Putamen (tissue), 1 donor: ENCODE results near the gene SCN5A.

Experiments
- DNase-seq: peaks from one replicate; pipeline ENCODE4 v3.0.0-alpha.2; 2016; ENCODE audit warnings: low spot score

The SCN5A gene

GRCh38 chr3:38649500-38650247 is at the start of gene SCN5A:
Gene SCN5A, minus strand, starts transcription at chr3:38649687. Its CDS starts 16,380 bp downstream, at chr3:38633307.
- no peak for DNase-seq

GRCh38 chr3:38698760-38699159 is 49.3 kb upstream of the SCN5A start:
- DNase-seq = no peak

- DNase-seq = no peak
These were observed 48.6 kb upstream of the SCN5A start for GRCh38 chr3:38698061-38698460.

- no peak for DNase-seq
These were observed 46.5 kb upstream of the SCN5A start for GRCh38 chr3:38696034-38696433.

GRCh38 chr3:38690185-38690584 is 40.7 kb upstream of the SCN5A start:
- no peak for DNase-seq

- no peak for DNase-seq
These were observed 40.3 kb upstream of the SCN5A start for GRCh38 chr3:38689774-38690173.

GRCh38 chr3:38689346-38689745 is 39.9 kb upstream of the SCN5A start:
- DNase-seq = no peak

GRCh38 chr3:38687321-38687720 is 37.8 kb upstream of the SCN5A start:
- DNase-seq = no peak

- DNase-seq = no peak
These were observed 35.1 kb upstream of the SCN5A start for GRCh38 chr3:38684546-38684945.

GRCh38 chr3:38669668-38670067 is 20.2 kb upstream of the SCN5A start:
- DNase-seq = no peak

GRCh38 chr3:38662544-38662943 is 13.1 kb upstream of the SCN5A start:
- no peak for DNase-seq

GRCh38 chr3:38658841-38659240 is 9.4 kb upstream of the SCN5A start:
- no peak for DNase-seq

GRCh38 chr3:38657369-38657768 is 7.9 kb upstream of the SCN5A start:
- DNase-seq = no peak

- no peak for DNase-seq
These were observed 6.3 kb upstream of the SCN5A start for GRCh38 chr3:38655708-38656300.

- DNase-seq = no peak
These were observed 4.4 kb upstream of the SCN5A start for GRCh38 chr3:38653685-38654537.

GRCh38 chr3:38652934-38653333 is 3.4 kb upstream of the SCN5A start:
- DNase-seq = no peak

- DNase-seq = peak; percentile 34
These were observed 1.8 kb upstream of the SCN5A start for GRCh38 chr3:38651153-38651789.

- DNase-seq = peak; percentile 37
These were observed 913 bp upstream of the SCN5A start for GRCh38 chr3:38650248-38650951.

- DNase-seq = no peak
These were observed 608 bp downstream of the SCN5A start for GRCh38 chr3:38648659-38649499.

GRCh38 chr3:38648024-38648658 is 1.3 kb downstream of the SCN5A start:
- no peak for DNase-seq
